ENCODE results near the gene MEF2C. TPM values are rescaled to one million over a fixed set of nuclear protein-coding genes. Genes with fewer than 3 reads are reported as not detected.
A peak's percentile ranks its signal among the peaks of the same experiment; 100 is the strongest.

MEF2C gene
- total RNA-seq, 8 experiments from 2014 or later = 2.0 to 143 (median 21.7) TPM

DNA sequence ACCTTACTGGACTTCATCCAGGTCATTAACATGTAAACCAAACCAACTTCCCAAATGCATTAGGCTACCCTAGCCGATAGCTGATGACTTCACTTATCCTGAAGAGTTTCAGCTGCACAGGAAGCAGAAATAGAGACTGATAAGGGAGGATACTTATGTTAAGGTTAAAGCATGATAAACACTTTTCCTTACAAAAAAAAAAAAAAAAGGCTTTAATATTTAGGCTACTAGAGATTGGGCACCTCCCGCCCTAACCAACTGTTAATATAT is 1.6 kb upstream of the MEF2C start:
- Histone ChIP-seq H3K27ac (no peak overlapping the region), H3K4me3 (peak overlapping the region; percentile 68 to 91 (median 76)), H3K4me1 (replicated peaks in 1 of 2) (no peaks in the 10 kb centered on the region)
- WGBS, 10 experiments = 18 to 100% (median 43%) methylated on average over 1 to 2 of the region's 2 CpGs; no CpG with 5 or more reads in 2 of the 10 experiments
- ATAC-seq (replicated peaks in 6 of 8) = no peak
- in situ Hi-C loops (cut with MboI; ENCODE audit: low pct_unique_long_range_greater_than_20kb in 2 of 9, low sequenced_read_pairs in 9 of 9, unreplicated experiment in 9 of 9) = no loop called here

DNA sequence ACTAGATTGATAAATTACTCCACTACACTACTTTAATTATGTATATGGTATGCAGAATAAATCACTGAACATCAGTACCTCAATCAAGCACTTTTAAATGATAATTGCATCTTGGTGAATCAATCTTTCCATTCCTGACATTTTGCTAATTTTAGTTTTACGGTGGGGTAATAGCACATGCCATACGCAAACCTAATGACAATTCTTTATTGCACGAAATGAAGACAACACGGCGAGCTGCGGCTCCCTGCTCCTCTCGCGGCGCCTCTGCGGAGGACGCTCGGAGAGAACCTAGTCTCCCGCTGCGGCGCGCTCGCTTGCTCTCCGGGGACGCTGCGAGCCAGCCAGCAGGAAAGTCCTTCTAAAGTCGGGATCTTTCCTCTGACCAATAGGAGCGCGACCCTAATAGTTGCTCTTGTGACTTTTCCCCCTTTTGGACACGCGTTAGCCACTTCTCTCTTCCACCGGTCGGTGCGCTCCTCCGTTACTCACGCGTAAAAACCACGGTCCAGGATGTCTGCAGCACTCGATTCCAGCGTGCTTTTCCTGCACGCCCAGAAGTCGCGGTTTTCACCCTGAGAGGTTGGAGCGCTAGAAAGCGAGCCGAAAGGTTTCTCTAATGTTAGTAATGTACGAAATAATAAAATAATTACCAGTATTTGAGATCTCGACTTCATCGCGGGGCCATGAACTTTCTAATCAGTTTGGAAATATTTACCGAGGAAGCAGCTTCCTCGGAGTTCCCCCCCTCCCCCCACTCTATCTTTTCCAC is 1.0 kb upstream of the MEF2C start:
- peak; percentile 60 to 79 (median 74) for ATAC-seq (replicated peaks in 6 of 8)
- WGBS, 10 experiments = 0 to 10% (median 1%) methylated on average over 2 to 19 of the region's 46 CpGs; no CpG with 5 or more reads in 1 of the 10 experiments
- in situ Hi-C loops (cut with MboI; ENCODE audit: low pct_unique_long_range_greater_than_20kb in 2 of 9, low sequenced_read_pairs in 9 of 9, unreplicated experiment in 9 of 9) = no loop called here
- H3K4me1 ChIP-seq (replicated peaks in 1 of 2) = no peaks in the 10 kb centered on the region
- H3K27ac ChIP-seq = no peak overlapping the region
- H3K4me3 ChIP-seq = peak overlapping the region; percentile 68 to 91 (median 76)

DNA sequence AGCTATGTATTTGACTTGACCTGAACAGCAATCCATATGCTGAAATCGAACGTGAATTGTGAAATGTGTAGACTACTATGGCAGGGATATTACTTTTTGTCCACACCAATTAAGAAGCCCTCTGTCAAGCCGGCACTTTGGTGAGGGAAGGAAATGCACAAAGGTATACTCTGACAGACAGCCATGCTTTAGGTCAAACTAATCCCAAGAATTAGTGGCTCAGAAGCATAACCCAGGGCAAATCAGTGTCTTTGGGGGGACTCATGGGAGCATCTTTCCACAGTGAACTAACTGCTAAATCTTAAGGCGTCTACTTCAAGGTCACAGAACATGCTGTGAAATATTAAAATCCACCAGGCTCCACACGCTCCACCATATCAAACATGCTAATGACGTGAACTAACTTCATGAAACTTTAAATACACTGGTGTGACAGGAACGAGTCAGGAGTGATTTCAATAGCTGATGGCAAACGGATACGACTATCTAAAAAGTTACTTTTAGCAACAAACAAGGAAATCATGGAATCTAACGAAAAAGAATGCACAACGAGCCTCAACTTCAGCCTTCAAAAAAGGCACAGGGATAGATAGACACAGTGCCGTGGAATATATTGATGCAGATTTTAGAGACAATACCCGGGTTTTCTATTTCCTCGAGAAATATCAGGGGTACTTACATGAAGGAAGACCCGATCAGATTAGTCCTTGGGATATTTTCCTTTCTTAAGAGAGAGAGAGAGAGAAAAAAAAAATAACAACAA is 527 bp downstream of the MEF2C start:
- no peaks in the 10 kb centered on the region for H3K4me1 ChIP-seq (replicated peaks in 1 of 2)
- in situ Hi-C loops (cut with MboI; ENCODE audit: low pct_unique_long_range_greater_than_20kb in 2 of 9, low sequenced_read_pairs in 9 of 9, unreplicated experiment in 9 of 9) = no loop called here
- peak in 7 of 8 experiments; percentile 0 to 21 (median 10) for ATAC-seq (replicated peaks in 6 of 8)
- 0 to 11% (median 5%) methylated on average over 3 to 15 of the region's 15 CpGs for WGBS, 10 experiments
- peak overlapping the region; percentile 68 to 91 (median 76) for H3K4me3 ChIP-seq
- H3K27ac ChIP-seq = no peak overlapping the region

DNA sequence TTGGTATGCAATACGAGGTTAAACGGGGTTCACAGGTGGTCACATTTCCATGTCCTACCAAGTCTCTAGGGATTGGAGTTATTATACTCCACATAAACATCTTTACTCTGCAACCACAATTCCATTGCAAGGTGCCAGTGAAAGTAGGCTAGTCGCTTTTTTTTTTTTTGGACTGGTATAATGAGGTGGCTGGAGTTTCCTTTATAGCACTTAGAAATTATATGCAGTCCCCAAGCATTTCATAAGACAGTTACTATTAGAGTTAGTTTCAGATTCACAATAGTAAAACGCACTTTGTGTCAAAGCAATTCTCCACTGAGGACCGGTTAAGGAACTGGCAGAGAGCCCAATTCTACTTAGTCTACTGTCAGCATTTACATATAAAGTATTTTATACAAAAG is 1.4 kb downstream of the MEF2C start:
- 0 to 74% (median 57%) methylated on average over 2 to 5 of the region's 5 CpGs for WGBS, 10 experiments
- no peak overlapping the region for H3K27ac ChIP-seq
- in situ Hi-C loops (cut with MboI; ENCODE audit: low pct_unique_long_range_greater_than_20kb in 2 of 9, low sequenced_read_pairs in 9 of 9, unreplicated experiment in 9 of 9) = no loop called here
- no peak for ATAC-seq (replicated peaks in 6 of 8)
- H3K4me1 ChIP-seq (replicated peaks in 1 of 2) = no peaks in the 10 kb centered on the region
- H3K4me3 ChIP-seq = peak overlapping the region in 4 of 5 donors; percentile 68 to 91 (median 73)

DNA sequence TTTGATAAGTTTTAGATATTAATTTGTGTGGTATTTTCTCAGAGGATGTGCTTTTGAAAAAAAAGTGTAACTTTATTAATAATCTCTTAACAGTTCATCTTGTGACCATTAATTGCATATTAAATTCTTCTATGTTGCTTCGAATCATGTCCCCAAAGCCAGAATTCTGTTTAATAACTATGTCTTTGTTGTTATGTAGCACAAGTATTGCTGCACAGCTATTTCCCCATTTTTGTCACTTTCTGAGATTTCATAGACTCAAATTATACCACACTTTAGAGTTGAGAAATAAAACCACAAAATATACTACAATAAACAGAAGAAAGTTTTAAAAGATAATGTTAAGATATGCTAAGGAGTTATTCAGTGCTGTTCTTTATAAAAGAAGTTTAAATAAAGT is 2.8 kb downstream of the MEF2C start:
- no peak overlapping the region for H3K4me3 ChIP-seq
- H3K4me1 ChIP-seq (replicated peaks in 1 of 2) = peaks cover 0 to 2% of the 10 kb centered on the region in 2 donors
- 0 to 100% (median 83%) methylated on average over 1 of the region's 1 CpG; no CpG with 5 or more reads in 1 of the 10 experiments for WGBS, 10 experiments
- ATAC-seq (replicated peaks in 6 of 8) = no peak
- H3K27ac ChIP-seq = no peak overlapping the region
- in situ Hi-C loops (cut with MboI; ENCODE audit: low pct_unique_long_range_greater_than_20kb in 2 of 9, low sequenced_read_pairs in 9 of 9, unreplicated experiment in 9 of 9) = no loop called here

DNA sequence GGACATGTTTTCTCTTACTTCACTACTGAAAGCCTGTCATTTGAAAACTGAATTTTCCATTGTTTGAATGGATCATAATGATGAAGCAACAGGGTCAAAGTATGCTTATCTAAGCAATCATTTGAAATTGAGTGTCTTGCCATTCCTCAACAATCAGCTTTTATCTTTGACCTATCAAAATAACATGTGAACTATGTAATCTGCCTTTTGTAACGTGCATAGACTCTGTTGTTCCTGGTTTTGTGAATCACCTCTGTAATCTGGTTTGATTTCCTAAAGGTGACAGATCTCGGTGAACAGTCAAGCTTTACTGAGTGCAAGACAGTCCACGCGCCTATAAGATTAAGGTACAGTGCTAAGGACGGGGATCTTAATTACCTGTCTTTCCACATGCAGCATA is 3.3 kb downstream of the MEF2C start:
- Histone ChIP-seq H3K27ac (no peak overlapping the region), H3K4me3 (no peak overlapping the region), H3K4me1 (replicated peaks in 1 of 2) (peaks cover 0 to 2% of the 10 kb centered on the region in 2 donors)
- 40 to 100% (median 85%) methylated on average over 1 to 5 of the region's 5 CpGs; no CpG with 5 or more reads in 2 of the 10 experiments for WGBS, 10 experiments
- in situ Hi-C loops (cut with MboI; ENCODE audit: low pct_unique_long_range_greater_than_20kb in 2 of 9, low sequenced_read_pairs in 9 of 9, unreplicated experiment in 9 of 9) = no loop called here
- ATAC-seq (replicated peaks in 6 of 8) = no peak

DNA sequence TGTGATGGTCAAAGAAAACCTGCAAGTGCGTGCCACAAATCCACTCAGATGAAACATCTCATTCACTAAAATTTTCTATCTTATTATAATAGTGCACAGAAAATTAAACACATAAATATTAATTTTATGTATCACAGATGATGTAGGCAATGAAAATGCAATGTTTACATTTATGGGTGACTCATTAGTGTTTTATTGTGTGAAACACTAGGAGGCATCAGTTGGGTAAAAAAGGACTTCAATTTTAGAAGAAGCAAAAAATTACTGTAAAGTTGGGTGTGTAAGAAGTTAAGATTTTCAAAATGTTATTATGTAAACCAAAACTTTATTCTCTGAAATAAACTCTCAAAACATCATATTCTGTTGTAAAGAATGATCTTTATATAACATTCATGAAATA is 4.0 kb downstream of the MEF2C start:
- Histone ChIP-seq H3K4me1 (replicated peaks in 1 of 2) (peaks cover 0 to 2% of the 10 kb centered on the region in 2 donors), H3K27ac (no peak overlapping the region), H3K4me3 (no peak overlapping the region)
- 82 to 100% (median 88%) methylated on average over 1 of the region's 1 CpG; no CpG with 5 or more reads in 3 of the 10 experiments for WGBS, 10 experiments
- in situ Hi-C loops (cut with MboI; ENCODE audit: low pct_unique_long_range_greater_than_20kb in 2 of 9, low sequenced_read_pairs in 9 of 9, unreplicated experiment in 9 of 9) = no loop called here
- ATAC-seq (replicated peaks in 6 of 8) = no peak

DNA sequence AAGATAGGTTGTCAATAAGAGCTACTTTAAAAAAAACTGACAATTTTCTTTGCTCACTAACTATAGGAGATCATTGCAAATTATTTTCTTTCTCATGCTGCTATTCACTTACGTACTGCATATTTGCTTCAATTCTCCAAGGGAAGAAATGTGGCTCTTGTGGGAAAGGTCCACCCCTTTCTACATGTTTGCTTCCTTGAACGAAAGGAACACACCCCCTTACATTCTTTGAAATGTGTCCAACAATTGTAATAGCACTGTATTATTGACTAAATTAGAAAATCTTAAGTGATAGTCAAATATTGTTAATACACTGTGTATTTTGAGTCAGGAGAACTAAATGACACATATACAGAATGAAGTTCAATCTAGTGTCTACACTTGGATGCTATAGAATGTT is 5.2 kb downstream of the MEF2C start:
- in situ Hi-C loops (cut with MboI; ENCODE audit: low pct_unique_long_range_greater_than_20kb in 2 of 9, low sequenced_read_pairs in 9 of 9, unreplicated experiment in 9 of 9) = no loop called here
- H3K4me3 ChIP-seq = no peak overlapping the region
- ATAC-seq (replicated peaks in 6 of 8) = peak in 3 of 8 experiments; percentile 50 to 60 (median 56)
- H3K27ac ChIP-seq = no peak overlapping the region
- WGBS, 10 experiments = 6 to 91% (median 66%) methylated on average over 1 to 2 of the region's 2 CpGs; no CpG with 5 or more reads in 1 of the 10 experiments
- peaks cover 0 to 2% of the 10 kb centered on the region in 2 donors for H3K4me1 ChIP-seq (replicated peaks in 1 of 2)

DNA sequence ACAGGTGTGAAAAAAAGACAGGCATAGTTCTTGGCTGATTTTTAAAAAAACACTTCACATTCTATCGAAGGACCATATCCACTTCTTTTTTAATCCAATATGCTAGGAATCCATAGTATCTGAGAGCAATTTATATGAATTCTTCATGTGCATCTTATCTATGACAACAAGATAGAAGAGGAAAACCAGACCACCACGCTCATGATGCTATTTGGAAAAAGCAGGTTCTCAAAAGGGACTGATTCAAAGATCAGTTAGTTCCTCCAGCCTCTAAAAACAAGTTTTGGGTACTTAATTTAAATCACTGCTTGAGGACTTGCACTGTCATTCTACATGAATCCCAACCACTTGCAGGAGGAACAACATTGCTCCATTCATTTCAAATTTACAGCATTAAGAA is 6.3 kb downstream of the MEF2C start:
- in situ Hi-C loops (cut with MboI; ENCODE audit: low pct_unique_long_range_greater_than_20kb in 2 of 9, low sequenced_read_pairs in 9 of 9, unreplicated experiment in 9 of 9) = no loop called here
- H3K27ac ChIP-seq = no peak overlapping the region
- peaks cover 0 to 2% of the 10 kb centered on the region in 2 donors for H3K4me1 ChIP-seq (replicated peaks in 1 of 2)
- no peak for ATAC-seq (replicated peaks in 6 of 8)
- 82 to 100% (median 96%) methylated on average over 1 to 2 of the region's 2 CpGs for WGBS, 10 experiments
- no peak overlapping the region for H3K4me3 ChIP-seq

DNA sequence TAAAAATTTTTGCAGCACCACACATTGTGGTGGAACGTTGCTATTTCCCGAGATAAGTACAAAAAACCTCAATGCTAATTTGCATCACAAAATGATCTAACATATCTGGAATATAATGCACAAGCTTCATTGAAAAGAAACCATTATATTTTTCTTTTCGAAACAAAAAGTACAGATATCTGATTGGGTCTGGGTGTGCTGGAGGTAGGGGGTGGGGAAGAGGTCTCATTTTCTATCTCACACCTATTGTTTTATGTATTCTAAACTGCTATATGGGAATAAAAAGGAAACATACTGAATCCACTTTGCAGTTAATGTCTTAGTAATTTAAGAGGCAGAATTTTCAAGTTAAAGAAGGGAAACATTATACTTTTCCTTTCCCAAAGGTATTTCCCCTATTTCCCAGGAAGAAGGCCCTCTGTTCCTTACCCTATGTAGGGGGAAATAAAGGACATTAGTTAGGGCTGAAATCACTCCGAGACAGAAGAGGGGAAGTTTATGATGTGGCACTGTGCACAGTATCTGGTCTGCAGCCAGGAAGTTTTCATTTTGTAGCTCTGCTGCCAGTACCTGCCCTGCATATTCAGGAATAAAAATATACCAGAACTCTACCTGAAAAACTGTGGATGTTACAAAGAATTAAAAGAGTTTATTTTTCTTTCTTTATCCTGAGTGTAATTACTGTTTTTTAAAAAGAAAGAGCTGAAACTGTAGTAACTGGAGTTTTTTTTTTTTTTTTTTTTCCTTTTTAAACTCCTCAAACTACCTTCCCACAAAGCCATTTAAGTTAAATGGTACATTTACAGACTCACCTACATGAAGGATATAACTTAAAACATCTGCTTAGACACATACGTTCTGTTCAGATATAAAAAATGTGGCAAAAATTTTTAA is 7.4 kb downstream of the MEF2C start:
- peak in 3 of 8 experiments; percentile 20 to 57 (median 39) for ATAC-seq (replicated peaks in 6 of 8)
- Histone ChIP-seq H3K4me1 (replicated peaks in 1 of 2) (peaks cover 0 to 2% of the 10 kb centered on the region in 2 donors), H3K4me3 (no peak overlapping the region), H3K27ac (no peak overlapping the region)
- WGBS, 10 experiments = 30 to 81% (median 58%) methylated on average over 1 to 5 of the region's 5 CpGs
- in situ Hi-C loops (cut with MboI; ENCODE audit: low pct_unique_long_range_greater_than_20kb in 2 of 9, low sequenced_read_pairs in 9 of 9, unreplicated experiment in 9 of 9) = no loop called here

DNA sequence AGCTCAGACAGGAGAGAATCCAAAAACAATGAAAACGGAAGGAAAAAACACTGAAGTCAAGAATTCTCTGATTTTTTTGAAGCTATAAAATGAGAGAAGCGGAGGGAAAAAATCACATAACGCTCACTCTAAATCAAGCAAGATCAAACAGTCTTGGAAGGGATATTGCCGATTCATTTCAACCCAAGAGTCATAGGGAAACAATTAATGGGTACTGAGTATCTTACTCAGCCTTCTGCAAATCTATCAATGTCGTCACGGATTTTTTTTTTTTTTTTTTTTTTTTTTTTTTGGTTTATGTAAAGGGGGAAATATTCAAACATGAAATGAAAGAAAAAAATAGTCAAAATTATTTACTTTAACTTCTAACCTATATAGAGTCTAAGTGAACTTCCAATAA is 9.5 kb downstream of the MEF2C start:
- 78 to 92% (median 92%) methylated on average over 5 to 6 of the region's 6 CpGs; no CpG with 5 or more reads in 1 of the 10 experiments for WGBS, 10 experiments
- in situ Hi-C loops (cut with MboI; ENCODE audit: low pct_unique_long_range_greater_than_20kb in 2 of 9, low sequenced_read_pairs in 9 of 9, unreplicated experiment in 9 of 9) = no loop called here
- Histone ChIP-seq H3K27ac (no peak overlapping the region), H3K4me3 (no peak overlapping the region), H3K4me1 (replicated peaks in 1 of 2) (peaks cover 0 to 2% of the 10 kb centered on the region in 2 donors)
- no peak for ATAC-seq (replicated peaks in 6 of 8)

DNA sequence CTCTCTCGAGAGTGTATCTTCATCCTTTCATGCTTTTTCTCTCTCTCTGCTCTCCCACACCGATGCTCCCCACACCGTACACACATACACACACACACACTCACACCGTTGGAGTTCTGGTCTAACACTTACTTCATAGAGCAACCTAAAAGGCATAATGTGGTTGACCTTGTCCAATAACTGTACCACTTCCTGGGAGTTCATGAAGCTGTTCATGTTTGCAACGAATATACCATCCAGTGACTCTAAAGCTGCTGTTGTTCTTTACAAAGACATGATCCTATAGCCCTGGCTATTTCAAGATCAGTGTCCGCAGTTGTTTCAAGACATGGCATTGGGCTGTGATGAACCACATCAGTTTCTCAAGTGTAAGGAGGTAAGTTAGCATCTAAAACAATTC is 10.0 kb downstream of the MEF2C start:
- Histone ChIP-seq H3K4me3 (no peak overlapping the region), H3K27ac (no peak overlapping the region), H3K4me1 (replicated peaks in 1 of 2) (peaks cover 0 to 2% of the 10 kb centered on the region in 2 donors)
- 60 to 100% (median 89%) methylated on average over 1 to 5 of the region's 6 CpGs; no CpG with 5 or more reads in 1 of the 10 experiments for WGBS, 10 experiments
- no peak for ATAC-seq (replicated peaks in 6 of 8)
- in situ Hi-C loops (cut with MboI; ENCODE audit: low pct_unique_long_range_greater_than_20kb in 2 of 9, low sequenced_read_pairs in 9 of 9, unreplicated experiment in 9 of 9) = no loop called here

DNA sequence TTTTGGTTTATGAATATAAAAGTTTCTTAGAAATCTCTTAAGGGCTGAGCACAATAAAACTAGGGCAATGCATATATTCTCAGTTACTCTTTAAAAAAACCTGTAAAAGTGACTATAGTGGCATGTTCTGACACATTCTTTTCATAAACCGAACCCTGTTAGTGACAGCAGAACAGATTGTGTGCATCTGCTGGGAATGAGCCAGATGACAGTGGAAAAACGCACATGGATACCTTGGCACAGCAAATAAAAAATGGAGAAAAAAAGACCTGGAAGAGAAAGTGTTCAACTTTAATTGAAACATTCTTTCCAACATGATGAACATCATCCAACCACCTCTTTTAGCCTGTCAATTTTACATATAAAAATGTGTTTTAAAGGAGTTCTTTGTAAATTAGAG is 12.7 kb downstream of the MEF2C start:
- in situ Hi-C loops (cut with MboI; ENCODE audit: low pct_unique_long_range_greater_than_20kb in 2 of 9, low sequenced_read_pairs in 9 of 9, unreplicated experiment in 9 of 9) = no loop called here
- no peaks in the 10 kb centered on the region for H3K4me1 ChIP-seq (replicated peaks in 1 of 2)
- no peak overlapping the region for H3K27ac ChIP-seq
- no peak overlapping the region for H3K4me3 ChIP-seq
- no peak for ATAC-seq (replicated peaks in 6 of 8)
- WGBS, 10 experiments = 0 to 95% (median 67%) methylated on average over 1 to 2 of the region's 2 CpGs; no CpG with 5 or more reads in 1 of the 10 experiments
